Common myeloid progenitor, CD34-positive (primary cell): ENCODE results near the gene ATP2A1.
A peak's percentile ranks its signal among the peaks of the same experiment; 100 is the strongest.
"Not testable (repeated sequence)": the region's sequence is repeated elsewhere in the genome, so short reads cannot be mapped to it uniquely, and the experiment has no call there.

Experiments
- CTCF ChIA-PET: fragments of 350-600 bp; sonication (Branson Sonifier 250); formaldehyde crosslinking; loops from one replicate; lab custom pipeline; 2021; ENCODE audit warnings: antibody characterized with exemption; lab: Charles Lee
- POLR2A ChIA-PET: fragments of 350-600 bp; sonication (Branson Sonifier 250); formaldehyde crosslinking; loops from one replicate; lab custom pipeline; 2021; ENCODE audit warnings: antibody characterized with exemption; lab: Charles Lee
- DNase-seq, 3 donors: peaks; one replicate each; pipeline versions ENCODE4 v3.0.0 to v3.0.0-alpha.2; 2013
- H3K27ac ChIP-seq, 2 experiments: 1 replicate in 1 of 2; 2 replicates in 1 of 2; pipeline ENCODE4 v1.7.0; 2013; ENCODE audit warnings: inconsistent platforms in 2 of 2, low read length in 2 of 2, mild to moderate bottlenecking in 2 of 2, low read depth in 1 of 2, moderate library complexity in 1 of 2; ENCODE audit not compliant: severe bottlenecking in 2 of 2, insufficient read depth in 1 of 2, poor library complexity in 1 of 2
- H3K27me3 ChIP-seq, 5 experiments: replicated peaks in 2 of 5; 1 replicate in 3 of 5; 2 replicates in 2 of 5; pipeline versions ENCODE4 v1.6.1 to v1.7.0; 2013; ENCODE audit warnings: low read length in 4 of 5, mild to moderate bottlenecking in 2 of 5, moderate library complexity in 2 of 5, inconsistent platforms in 1 of 5; ENCODE audit not compliant: insufficient read depth in 5 of 5, control insufficient read depth in 4 of 5
- H3K36me3 ChIP-seq, 4 experiments: 1 replicate in 2 of 4; 2 replicates in 2 of 4; pipeline versions ENCODE4 v1.6.1 to v1.7.0; 2013; ENCODE audit warnings: low read length in 3 of 4, control low read depth in 1 of 4, mild to moderate bottlenecking in 1 of 4; ENCODE audit not compliant: control insufficient read depth in 4 of 4, insufficient read depth in 4 of 4
- H3K4me1 ChIP-seq, 4 experiments: 1 replicate in 3 of 4; 2 replicates in 1 of 4; pipeline versions ENCODE4 v1.6.1 to v1.7.1; 2013; ENCODE audit warnings: low read length in 3 of 4, mild to moderate bottlenecking in 3 of 4, control low read depth in 1 of 4, inconsistent platforms in 1 of 4, moderate library complexity in 1 of 4; ENCODE audit not compliant: control insufficient read depth in 4 of 4, insufficient read depth in 4 of 4; ENCODE audit errors: control extremely low read depth in 1 of 4
- H3K4me3 ChIP-seq, 7 experiments: 1 replicate in 4 of 7; 2 replicates in 3 of 7; pipeline versions ENCODE4 v1.5.1 to v1.7.0; 2013; ENCODE audit warnings: mild to moderate bottlenecking in 7 of 7, low read length in 6 of 7, moderate library complexity in 6 of 7, inconsistent platforms in 2 of 7, low read depth in 2 of 7, control low read depth in 1 of 7; ENCODE audit not compliant: insufficient read depth in 4 of 7, control insufficient read depth in 1 of 7; ENCODE audit errors: extremely low read depth in 1 of 7
- H3K9me3 ChIP-seq, 5 experiments: 1 replicate in 4 of 5; 2 replicates in 1 of 5; pipeline versions ENCODE4 v1.6.1 to v1.7.1; 2013; ENCODE audit warnings: low read length in 4 of 5, mild to moderate bottlenecking in 2 of 5, inconsistent platforms in 1 of 5, low read depth in 1 of 5, moderate library complexity in 1 of 5; ENCODE audit not compliant: control insufficient read depth in 4 of 5, insufficient read depth in 2 of 5; ENCODE audit errors: control extremely low read depth in 1 of 5
- WGBS: methylation state at CpG from one replicate; pipeline ENCODE4 v1.1.5; 2013; ENCODE audit not compliant: insufficient coverage; 5-methylcytosine and 5-hydroxymethylcytosine counted together

Gene ATP2A1

GRCh38 chr16:28935924-28936783 lies 57.9 kb downstream of the ATP2A1 start:
- Histone ChIP-seq H3K36me3 (no peaks in the 10 kb centered on the region), H3K27ac (peak overlapping the region in 1 of 2 experiments; percentile 39), H3K4me3 (peak overlapping the region; percentile 22 to 79 (median 62)), H3K9me3 (no peaks in the 10 kb centered on the region), H3K4me1 (peaks cover 0 to 32% (median 10%) of the 10 kb centered on the region in 4 experiments), H3K27me3 (no peaks in the 10 kb centered on the region)
- WGBS: 21% methylated on average over 23 of the region's 36 CpGs
- DNase-seq: peak; percentile 91 to 95 (median 94)
- POLR2A ChIA-PET: interaction anchor here (0.9 to 1.0 kb wide), 2 partner anchors 9 to 10 kb away, joined by 3 to 7 read pairs; partner anchors contain the start of gene RABEP2
- CTCF ChIA-PET: interaction anchor here (0.8 to 2.5 kb wide), 6 partner anchors 9 to 45 kb away, joined by 3 to 14 read pairs (median 4); partner anchors contain the start of gene NFATC2IP

DNA sequence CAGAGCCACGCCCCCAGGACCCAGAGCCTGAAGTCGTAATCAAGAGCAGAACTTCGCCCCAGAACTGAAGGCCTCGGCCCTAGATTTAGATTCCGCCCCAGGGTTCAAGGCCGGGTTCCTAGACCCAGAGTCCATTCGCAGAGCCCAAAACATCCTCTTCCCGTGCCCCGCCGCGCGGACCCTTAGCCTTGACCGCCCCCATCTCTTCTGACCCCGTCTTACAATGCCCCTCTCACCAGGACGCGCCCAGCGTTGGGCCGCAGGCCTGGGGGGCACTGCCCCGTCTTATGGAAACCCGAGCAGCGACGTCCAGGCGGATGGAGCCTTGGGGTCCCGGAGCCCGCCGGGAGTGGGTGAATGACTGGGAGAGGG lies 58.5 kb downstream of the ATP2A1 start:
- no peaks in the 10 kb centered on the region for H3K9me3 ChIP-seq
- WGBS: 73% methylated on average over 24 of the region's 26 CpGs
- ChIA-PET POLR2A (interaction anchor here (0.9 to 1.0 kb wide), 2 partner anchors 9 to 11 kb away, joined by 3 to 7 read pairs; partner anchors contain the start of gene RABEP2), CTCF (interaction anchor here (0.8 to 2.5 kb wide), 6 partner anchors 9 to 45 kb away, joined by 3 to 14 read pairs (median 4); partner anchors contain the start of gene NFATC2IP)
- no peak for DNase-seq
- peak overlapping the region in 4 of 7 experiments; percentile 11 to 79 (median 72) for H3K4me3 ChIP-seq
- peaks cover 0 to 27% (median 8%) of the 10 kb centered on the region in 4 experiments for H3K4me1 ChIP-seq
- peak overlapping the region in 1 of 2 experiments; percentile 58 for H3K27ac ChIP-seq
- no peaks in the 10 kb centered on the region for H3K36me3 ChIP-seq
- no peaks in the 10 kb centered on the region for H3K27me3 ChIP-seq

GRCh38 chr16:28937222-28937876 lies 59.1 kb downstream of the ATP2A1 start:
- WGBS: 94% methylated on average over 6 of the region's 14 CpGs
- peaks cover 0 to 21% (median 8%) of the 10 kb centered on the region in 4 experiments for H3K4me1 ChIP-seq
- DNase-seq: peak in 1 of 3 donors; percentile 16
- no peak overlapping the region for H3K27ac ChIP-seq
- no peaks in the 10 kb centered on the region for H3K9me3 ChIP-seq
- no peaks in the 10 kb centered on the region for H3K36me3 ChIP-seq
- H3K4me3 ChIP-seq: peak overlapping the region in 1 of 7 experiments; percentile 79
- ChIA-PET POLR2A (no interaction called here), CTCF (interaction anchor here (0.8 to 2.5 kb wide), 5 partner anchors 8 to 73 kb away, joined by 3 to 14 read pairs (median 5); no protein-coding TSS in a partner anchor)
- H3K27me3 ChIP-seq: no peaks in the 10 kb centered on the region

GRCh38 chr16:28938721-28939120 lies 60.4 kb downstream of the ATP2A1 start:
- Histone ChIP-seq H3K27ac (no peak overlapping the region), H3K27me3 (no peaks in the 10 kb centered on the region), H3K36me3 (no peaks in the 10 kb centered on the region), H3K4me1 (peaks cover 0 to 13% (median 8%) of the 10 kb centered on the region in 4 experiments), H3K9me3 (no peaks in the 10 kb centered on the region), H3K4me3 (no peak overlapping the region)
- ChIA-PET POLR2A (no interaction called here), CTCF (interaction anchor here (1.2 to 1.4 kb wide), 2 partner anchors 22 to 74 kb away, joined by 3 to 5 read pairs; no protein-coding TSS in a partner anchor)
- DNase-seq: no peak
- 92% methylated on average over 5 of the region's 7 CpGs for WGBS

DNA sequence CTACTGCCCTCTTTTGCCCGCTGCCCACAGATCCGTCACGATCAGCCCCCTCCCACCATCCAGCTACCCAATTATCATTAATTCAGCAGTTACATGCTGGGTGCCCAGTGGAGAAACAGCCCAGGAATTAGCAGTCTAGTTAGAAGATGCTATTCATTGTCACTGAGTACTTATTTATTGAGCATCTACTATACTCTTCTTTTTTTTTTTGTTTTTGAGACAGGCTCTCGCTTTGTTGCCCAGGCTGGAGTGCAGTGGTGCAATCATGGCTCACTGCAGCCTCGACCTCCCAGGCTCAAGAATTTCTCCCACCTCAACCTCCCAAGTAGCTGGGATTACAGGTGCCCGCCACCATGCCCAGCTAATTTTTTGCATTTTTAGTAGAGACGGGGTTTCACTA lies 61.5 kb downstream of the ATP2A1 start:
- H3K4me3 ChIP-seq, H3K27ac ChIP-seq, DNase-seq, H3K27me3 ChIP-seq, H3K36me3 ChIP-seq, POLR2A ChIA-PET, H3K9me3 ChIP-seq: not testable (repeated sequence)
- CTCF ChIA-PET: interaction anchor here (0.9 kb wide), 1 partner anchor 16 kb away, joined by 3 read pairs; no protein-coding TSS in a partner anchor
- peaks cover 0 to 13% (median 8%) of the 10 kb centered on the region in 4 experiments for H3K4me1 ChIP-seq
- 92% methylated on average over 2 of the region's 7 CpGs for WGBS

GRCh38 chr16:28943281-28943680 lies 65.0 kb downstream of the ATP2A1 start:
- no peaks in the 10 kb centered on the region for H3K9me3 ChIP-seq
- H3K4me1 ChIP-seq: peaks cover 3 to 9% (median 8%) of the 10 kb centered on the region in 4 experiments
- no peak overlapping the region for H3K27ac ChIP-seq
- ChIA-PET POLR2A (interaction anchor here (0.8 kb wide), 1 partner anchor 10 kb away, joined by 3 read pairs; no protein-coding TSS in a partner anchor), CTCF (interaction anchor here (1.0 to 5.4 kb wide), 8 partner anchors 11 to 95 kb away, joined by 3 to 30 read pairs (median 14); partner anchors contain the start of genes CD19 and TUFM)
- H3K27me3 ChIP-seq: no peaks in the 10 kb centered on the region
- no peaks in the 10 kb centered on the region for H3K36me3 ChIP-seq
- DNase-seq: no peak
- H3K4me3 ChIP-seq: no peak overlapping the region
